Pons (tissue), 1 donor: ENCODE data around the gene C1orf87.

Experiments
- DNase-seq: peaks from one replicate; pipeline ENCODE4 v3.0.0-alpha.2; 2016; ENCODE audit warnings: low spot score

The C1orf87 gene

DNA sequence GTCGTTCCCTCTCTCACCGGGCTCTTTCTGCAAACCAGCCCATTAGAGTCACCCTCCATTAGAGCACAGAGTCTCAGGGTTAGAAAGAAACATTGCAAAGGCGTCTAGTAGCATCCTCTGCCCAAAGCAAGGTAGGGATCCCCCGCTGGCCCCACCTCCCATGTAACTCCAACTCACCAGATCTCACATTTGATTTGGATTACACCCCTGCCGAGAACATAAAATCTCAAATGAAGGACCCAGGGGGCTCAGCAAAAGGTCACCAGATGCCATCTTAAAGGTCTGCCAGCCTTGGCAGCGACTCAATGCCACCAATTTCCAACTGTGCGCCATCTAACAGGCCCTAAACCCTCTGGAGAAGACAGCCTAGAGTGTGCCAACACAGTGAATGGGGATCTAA is 14.1 kb downstream of the C1orf87 start:
- DNase-seq: no peak

DNA sequence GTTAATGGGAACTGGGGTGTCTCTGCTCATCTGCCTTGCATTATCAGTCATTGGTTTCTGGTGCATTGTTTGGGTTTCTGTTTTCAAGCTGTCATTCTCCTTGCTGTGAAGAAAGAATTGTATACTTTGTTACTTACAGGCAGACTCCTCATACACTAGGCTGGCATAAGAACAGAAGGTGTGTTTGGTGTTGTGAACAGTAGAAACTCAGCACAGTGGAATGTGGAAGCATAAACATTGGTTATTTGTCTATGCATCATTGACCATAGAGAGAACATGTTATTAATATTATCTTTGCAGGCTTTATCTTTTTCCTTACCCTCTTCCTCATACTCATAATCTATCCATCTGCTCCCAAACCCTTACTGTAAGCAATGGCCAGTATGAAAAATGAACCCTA is 18.2 kb downstream of the C1orf87 start:
- DNase-seq: no peak

DNA sequence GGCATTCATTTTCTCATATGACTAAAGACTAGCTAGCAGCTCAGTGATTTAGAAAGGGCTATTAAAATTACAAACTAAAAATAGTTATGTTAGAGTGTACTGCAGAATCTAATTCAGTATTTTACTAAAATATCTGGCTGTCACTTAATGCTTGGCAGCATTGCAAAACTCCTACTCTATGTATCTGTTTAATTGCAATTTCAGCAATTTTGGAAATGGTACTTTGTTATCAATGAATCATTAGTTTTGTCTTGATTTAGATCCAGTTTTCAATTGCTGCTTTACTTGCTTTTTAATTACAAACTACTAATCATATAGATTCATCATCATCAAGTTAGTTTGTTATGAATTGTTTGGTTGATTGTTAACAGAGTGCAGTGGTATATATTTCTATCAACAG is 19.2 kb downstream of the C1orf87 start:
- DNase-seq: no peak

DNA sequence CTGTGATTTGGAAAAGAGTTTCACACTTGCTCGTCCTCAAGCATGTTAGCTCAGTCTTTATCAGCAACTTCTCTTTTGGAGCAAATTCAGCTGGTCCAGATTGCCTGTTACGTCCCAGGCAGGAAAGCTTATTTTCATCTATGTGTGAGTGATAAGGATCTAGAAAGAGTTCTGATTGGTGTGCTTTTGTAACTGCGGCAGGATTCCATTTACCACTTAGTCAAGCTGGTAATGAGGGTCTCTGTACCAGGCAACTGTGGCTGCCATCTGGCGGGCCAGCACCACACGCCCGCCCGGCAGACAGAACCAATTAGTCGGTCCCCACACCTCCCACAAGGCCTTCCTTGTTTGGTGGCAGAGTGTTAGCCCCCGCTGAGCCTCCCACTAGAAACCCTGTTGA is 21.0 kb downstream of the C1orf87 start:
- DNase-seq: no peak

DNA sequence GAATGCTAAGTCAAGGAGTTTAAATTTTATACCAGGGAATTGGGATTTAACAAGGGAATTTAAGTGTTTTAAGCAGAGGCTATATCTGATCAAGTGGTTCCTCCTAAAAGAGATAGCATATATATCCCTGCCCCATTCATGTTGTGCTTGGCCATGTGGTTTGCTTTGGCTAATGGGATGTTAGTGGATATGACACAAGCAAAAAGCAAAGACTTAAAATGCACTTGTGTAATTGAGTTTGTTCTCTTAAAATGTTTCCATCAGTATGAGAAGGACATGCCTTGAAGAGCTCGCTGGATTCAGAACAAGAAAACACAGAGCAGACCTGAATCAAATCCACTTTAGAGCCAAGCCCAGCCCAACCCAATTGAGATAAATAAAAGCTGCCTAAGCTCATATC is 22.4 kb downstream of the C1orf87 start:
- DNase-seq: no peak

DNA sequence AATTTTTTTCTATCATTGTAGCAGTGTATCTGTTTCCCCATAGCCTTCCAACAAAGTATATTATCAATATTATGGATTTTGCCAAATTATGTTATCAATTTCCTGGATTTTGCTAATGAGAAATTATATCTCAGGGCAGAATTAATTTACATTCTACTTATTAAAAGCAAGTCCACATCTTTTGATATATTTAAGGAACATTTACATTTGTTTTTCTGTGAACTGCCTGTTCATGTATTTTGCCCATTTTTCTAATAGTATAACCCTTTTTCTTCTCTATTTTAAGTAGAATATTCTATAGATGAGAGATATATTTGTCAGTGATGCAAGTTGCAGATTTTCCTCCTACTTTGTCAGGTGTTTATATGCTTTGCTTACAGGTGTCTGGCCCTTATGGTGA is 24.4 kb downstream of the C1orf87 start:
- DNase-seq: no peak

DNA sequence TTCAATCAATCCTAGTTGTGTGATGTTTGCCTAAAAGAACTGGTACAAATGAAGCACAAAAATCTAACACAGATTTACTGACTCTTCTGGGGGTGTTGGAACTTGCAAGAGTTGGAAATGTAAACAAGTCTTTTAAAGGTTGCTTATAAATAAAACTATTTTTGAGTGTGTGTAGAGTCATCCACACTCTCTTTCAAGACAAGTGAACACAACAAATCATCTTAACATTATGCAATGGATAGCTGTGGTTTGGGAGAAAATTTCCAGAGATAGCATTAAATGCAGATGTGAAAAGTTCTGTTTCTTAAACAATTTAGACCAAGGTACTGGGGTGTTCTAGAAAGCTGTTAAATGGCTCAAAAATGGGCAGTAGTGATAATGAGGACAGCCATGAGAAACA is 28.7 kb downstream of the C1orf87 start:
- DNase-seq: no peak

DNA sequence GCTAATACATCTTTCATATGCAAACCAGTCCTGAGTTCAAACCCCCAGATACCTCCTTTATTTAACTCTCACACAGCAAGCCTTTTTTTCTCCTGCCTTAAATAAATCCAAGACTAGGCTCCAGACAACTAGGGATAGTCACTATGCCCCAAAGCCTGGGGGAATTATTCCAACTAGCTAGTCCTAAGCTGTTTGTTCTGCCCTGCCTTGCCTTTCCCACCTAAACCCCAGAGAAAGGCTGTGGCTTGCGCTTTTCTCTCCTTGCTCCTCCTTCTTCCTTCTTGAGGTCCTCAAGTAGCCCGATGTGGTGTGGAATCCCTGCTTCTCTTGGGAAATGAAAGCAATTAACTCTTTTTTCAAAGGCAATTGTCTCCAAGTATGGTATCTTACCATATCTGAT is 31.8 kb downstream of the C1orf87 start:
- DNase-seq: no peak

DNA sequence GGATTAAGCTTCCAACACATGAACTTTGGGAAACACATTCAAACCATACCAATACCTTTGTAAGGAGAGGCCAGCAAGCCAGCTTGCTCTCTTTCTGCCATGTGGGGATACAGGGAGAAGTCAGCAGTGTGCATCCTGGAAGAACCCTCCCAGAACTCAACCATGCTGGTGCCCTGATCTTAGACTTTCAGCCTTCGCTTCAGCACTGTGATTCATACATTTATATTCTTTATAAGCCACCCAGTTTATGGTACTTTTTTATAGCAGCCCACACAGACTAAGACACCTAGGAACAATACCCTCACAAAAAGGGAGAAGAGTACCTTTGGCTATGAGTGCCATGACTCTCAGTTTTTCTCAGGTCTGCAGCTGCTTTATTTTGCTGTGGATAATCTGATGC is 35.9 kb downstream of the C1orf87 start:
- no peak for DNase-seq

DNA sequence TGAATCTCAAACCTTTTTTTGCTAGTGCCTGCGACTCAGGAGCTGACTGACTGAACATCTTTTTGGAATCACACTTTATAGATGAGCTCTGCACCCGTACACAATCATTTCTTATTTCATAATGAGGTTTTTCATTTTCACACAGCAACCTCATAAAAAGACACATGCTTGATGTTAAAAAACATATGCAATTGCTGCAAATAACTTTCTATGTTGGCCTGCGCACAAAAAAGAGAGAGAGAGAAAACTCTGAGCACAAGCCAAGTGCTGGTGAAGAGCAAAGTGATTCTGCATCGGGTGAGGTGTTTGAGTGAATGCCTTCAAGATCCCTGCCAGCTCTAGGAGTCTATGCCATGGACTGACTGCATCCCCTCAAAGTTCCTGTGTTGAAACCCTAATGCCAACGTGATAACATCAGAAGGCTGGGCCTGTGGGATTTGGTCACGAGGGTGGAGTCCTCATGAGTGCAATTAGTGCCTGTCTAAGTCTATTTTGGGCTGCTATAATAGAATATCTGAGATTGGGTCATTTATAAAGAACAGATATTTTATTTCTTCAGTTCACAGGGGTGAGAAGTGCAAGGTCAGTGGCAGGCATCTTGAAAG is 36.6 kb downstream of the C1orf87 start:
- DNase-seq: no peak

DNA sequence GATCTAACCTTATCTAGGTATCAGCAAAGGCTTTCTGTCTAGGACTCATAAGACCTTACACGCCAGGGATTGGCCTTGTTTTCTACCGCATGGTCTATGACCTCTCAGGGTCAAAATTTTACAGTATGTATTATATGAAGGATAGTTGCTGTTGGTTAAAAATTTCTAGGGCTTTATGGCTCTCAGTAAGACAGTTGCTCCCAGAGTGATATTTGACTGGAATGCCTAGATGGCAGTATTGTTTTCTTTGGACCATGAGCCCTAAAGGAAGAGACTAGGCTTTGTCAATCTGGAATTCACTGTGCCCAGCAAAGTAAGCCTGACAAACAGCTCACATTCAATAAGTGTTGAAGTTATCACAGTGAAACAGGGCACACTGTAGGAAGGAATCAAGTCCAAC is 37.6 kb downstream of the C1orf87 start:
- peak; percentile 8 for DNase-seq

DNA sequence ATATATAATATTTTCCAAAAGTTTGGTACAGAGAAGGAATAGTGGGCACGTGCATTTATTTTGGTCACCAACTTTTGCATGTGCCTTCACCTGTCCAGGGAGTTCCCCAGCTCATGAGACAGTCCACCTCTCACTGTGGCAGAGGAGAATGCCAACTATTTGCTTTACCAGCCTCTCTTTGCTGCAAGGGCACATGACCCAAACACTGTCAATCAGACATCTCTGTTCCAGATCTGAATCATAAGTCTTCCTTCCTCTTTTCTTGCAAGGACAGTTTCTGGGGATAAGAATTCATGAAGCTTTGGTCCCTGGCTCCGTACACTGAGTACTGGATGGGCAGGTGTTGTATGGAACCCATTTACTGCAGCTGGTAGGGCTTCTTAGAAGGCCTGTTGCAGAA is 38.6 kb downstream of the C1orf87 start:
- no peak for DNase-seq

DNA sequence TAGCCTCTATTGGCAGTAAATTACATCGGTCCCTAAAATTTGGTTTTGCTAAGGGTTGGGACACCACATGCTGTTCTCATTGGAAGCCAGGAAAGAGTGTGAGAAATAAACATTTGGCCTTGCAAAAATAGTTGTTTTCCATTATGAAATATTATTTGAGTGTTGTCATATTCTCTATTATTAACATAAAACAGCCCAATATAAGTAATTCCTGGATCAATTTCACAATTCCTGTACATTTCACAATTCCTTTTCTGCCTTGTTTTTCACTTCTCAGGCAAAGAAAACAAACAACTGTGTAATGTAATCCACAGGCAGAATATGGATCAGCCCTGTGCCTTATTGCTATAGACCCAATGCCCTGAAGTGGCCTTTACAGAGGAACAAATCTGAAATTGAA is 40.5 kb downstream of the C1orf87 start:
- no peak for DNase-seq

DNA sequence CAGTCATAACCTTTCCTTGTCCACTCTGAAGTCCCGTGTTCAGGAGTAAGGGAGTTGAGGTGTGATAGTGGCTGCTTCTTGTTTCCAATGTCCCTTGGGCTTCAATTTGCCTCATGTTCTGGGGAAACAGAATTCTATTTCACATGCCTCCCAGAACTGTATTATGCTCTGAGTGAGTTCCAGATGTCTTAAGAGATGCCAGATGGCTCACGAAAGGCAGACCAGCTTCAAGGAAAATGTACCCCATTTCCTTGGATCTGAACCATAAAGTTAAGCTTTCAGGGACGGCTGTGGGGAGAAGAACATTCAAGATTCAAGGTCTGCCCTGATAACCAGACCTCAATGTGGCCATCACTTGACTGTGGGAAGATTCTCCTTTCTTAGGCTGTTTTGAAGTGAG is 42.4 kb downstream of the C1orf87 start:
- no peak for DNase-seq

DNA sequence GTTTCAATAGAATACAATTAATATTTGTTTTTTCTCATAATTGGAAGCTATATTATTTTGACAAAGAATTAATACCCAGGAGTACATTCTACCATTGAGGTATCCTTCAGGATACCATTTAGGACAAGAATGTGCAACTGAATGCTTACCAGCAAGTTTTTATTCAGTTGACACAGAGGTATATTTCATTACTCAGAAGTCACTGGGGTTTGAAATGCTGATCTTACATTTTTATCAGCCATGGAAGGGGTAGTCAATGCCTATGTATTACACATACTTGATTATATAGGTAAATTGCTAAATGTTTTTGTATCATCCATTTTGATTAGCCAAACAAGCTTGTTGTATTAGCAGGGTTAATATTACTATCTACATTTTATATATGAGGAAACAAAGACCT is 48.0 kb downstream of the C1orf87 start:
- no peak for DNase-seq

DNA sequence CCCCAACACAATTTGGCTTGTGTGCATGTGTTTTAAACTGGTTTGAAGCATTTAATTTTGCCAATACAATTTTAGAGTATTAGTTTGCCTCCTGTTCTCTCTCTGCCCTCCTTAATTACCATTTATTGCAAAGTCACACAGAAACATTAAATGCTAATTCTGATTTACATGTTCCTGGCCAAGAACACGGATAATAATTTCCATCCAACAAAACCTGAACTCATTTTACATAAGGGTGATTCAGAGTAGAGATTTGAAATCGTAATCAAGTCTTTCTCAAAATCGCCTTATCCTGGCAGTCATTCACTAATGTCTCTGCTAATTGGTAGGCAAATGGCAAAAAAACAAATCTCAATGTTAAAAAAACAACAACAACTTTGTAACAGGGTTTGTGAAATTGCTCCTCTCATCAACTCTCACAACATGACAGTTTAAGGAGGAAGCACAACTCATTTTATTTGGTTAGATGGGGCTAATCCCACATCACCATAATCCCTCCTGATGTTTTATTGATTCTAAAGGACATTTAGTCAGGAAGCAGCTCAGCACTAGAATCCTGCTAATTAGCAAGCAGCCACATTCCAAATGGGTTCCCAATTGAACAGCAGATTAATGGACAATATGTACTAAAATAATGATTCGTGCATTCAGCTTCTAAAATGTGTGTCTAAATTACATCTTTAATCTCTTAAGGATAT is 55.9 kb downstream of the C1orf87 start:
- no peak for DNase-seq

DNA sequence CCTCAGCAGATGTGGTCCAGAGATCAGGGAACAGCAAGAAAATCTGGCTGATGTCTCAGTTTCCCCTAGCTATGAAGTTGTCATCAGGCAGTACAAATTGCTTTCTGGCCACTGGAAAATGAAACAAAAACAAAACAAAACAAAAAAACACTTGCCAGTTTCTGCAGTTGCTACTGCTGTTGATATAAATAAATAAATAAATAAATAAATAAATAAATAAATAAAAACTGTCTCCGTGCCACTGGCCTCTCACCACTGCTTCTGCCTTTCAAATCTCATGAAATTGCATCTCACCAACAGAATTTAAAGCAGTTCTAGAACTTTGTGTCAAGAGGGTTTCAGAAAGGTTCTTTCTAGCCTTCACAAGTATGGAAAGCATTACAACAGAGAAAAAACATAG is 62.9 kb downstream of the C1orf87 start:
- DNase-seq: no peak

DNA sequence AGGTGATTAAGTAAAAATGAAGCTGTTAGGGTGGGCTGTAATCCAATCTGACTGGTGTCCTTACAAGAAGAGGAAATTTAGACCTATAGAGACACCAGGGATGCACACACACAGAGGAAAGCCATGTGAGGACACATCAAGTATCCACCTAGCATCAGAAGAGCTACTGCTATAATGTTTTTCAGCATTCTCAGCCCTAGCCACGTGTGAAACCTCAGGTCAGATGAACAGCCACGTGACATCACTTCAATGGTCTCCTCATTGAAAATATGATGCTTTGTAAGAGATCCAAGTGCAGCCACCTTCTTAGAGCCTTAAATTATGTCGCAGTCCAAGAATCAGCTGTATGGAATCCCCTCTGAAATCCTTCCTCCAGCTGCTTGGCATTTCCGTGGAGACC is 65.1 kb downstream of the C1orf87 start:
- DNase-seq: no peak

DNA sequence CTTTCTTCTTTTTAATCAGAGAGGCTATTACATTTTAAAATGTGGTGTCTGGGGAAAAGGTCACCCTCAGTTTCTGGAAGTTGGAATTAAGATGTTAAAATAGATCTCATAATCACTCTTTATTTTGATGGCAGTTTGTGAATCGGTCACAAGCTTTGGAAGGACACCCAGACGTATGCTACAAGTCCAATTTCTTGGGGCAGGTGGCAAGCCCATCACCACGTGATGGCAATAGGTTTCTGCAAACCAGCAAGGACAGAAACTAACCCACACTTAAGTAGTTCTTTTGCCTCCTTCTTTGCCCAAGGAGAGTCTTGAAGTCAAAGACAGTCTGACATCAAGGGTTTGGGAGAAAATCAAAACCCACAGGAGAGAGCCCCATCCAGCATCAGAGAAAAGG is 72.9 kb downstream of the C1orf87 start:
- DNase-seq: peak; percentile 15

DNA sequence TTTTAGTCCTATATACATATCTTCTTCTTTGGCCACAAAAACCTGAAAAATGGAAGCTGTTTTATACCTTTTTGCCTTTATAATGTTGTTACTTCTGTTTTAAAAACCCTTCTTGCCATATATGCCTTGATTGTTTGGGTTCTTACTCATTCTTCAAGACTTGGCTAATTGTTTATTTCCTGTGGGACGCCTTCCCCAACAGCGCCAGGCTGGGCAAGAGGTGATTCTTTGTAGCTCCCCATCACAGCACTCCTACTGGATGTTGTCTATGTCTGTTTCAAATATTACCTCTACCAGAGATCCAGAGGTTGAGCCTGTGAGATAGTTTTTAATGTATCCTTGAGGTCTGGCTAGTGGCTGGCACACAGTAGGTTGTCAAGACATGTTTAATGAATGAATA is 73.8 kb downstream of the C1orf87 start:
- no peak for DNase-seq

DNA sequence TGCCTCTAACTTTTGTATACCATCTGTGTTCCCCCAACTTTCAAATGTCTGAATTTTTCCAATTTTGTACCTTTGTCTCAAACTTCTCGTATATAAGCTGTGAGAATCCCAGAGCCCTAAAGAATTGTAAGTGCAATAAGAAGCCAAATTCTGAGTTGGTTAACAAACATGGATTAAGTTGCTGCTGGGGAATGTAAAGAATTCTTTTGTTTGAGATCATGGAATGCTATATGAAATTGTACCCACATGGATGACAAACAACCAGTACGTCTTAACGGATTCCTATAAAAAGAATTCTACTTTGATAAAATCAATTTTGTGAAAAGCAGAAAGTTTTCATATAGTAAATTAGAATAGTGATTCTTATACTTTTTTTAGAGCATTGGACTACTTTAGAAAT is 74.6 kb downstream of the C1orf87 start:
- DNase-seq: no peak

DNA sequence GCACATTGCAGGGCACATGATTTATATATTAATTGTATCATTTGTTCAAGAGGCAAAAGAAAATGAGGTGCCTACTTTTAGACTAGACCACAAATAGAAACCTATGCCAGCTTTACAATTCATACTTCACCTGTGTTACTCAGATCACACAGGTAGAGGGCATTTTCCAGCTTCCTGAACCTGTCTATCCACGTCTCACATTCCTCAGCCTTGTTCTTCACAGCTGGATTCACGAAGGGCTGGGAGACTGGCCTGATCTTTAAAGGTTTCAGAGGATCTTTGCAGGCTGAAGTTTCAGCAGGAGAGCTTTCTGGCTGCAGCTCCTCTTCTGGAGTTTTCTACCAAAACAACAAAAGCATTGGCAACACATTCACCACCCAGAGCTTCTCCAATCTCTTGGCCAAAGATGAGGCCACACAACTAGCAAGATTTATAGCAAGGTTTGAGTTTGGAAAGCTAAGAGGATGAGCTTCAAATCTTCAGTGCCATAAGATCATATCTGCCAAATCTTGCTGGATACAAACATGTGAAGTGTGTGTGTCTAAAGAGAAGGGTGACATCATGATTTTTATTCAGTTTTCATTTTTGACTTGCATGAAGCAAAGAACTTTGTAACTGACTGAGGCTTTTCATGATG is 76.0 kb downstream of the C1orf87 start:
- DNase-seq: no peak

DNA sequence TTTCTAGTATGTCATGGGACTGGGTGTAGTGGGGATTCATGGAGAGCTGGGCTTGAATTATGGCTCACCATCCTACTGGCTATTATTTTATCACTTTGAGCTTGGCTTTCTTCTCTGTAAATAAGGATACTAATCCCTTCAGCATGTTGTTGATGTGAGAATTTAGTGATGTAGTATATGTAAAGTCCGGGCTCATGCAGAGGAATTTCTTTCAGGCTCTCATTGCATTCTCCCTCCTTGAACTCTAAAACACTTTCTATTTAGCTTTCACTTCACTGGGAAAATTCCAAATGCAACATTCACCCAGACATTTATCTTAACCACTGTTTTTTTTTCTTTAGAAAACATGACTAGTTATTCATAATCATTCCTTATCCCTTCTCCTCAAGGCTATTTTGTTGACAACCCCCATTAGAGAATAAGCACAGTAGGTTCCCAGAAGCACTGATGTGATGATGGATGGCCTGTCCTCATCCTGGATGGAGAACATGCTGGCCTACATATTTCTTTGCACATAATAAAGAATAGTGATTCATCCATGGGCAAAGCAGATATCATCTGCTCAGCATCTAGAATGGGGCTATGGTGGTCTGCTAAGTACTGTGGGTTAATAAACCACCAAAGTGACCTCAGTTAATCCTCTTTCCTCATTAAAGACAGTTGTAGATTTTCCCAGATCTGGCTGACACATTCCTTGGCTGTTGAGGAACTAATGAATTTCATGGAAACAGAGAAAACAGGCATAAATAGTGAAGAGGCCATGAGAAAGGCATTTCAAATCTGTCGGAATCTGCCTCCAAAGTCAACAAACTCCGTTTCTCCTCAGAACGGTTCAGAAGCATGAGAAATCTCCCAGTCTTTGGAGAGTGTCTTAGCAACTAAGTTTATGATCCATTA is 79.0 kb downstream of the C1orf87 start:
- no peak for DNase-seq
